NCI-H2227 treated with DMSO at 0.1 percent for 48 hours (cell line): ENCODE data around the gene TTPAL.

Experiments used
- DNase-seq: peaks from one replicate; lab custom pipeline; 2025; lab: John Stamatoyannopoulos, UW

TTPAL gene

GRCh38 chr20:44497761-44498160 lies 22.1 kb downstream of the TTPAL start:
- no peak for DNase-seq

- no peak for DNase-seq
Measured at GRCh38 chr20:44500221-44500620, 24.5 kb downstream of the TTPAL start.

GRCh38 chr20:44501448-44501847 lies 25.8 kb downstream of the TTPAL start:
- DNase-seq: no peak

- no peak for DNase-seq
Measured at GRCh38 chr20:44502968-44503367, 27.3 kb downstream of the TTPAL start.

GRCh38 chr20:44504402-44505307 lies 29.0 kb downstream of the TTPAL start:
- no peak for DNase-seq

- no peak for DNase-seq
Measured at GRCh38 chr20:44509762-44510161, 34.1 kb downstream of the TTPAL start.

GRCh38 chr20:44513871-44514270 lies 38.2 kb downstream of the TTPAL start:
- DNase-seq: no peak

GRCh38 chr20:44516491-44516890 lies 40.8 kb downstream of the TTPAL start:
- DNase-seq: no peak

GRCh38 chr20:44517454-44517853 lies 41.8 kb downstream of the TTPAL start:
- no peak for DNase-seq

- DNase-seq: no peak
Measured at GRCh38 chr20:44518248-44518647, 42.6 kb downstream of the TTPAL start.

- DNase-seq: no peak
Measured at GRCh38 chr20:44520881-44521280, 45.2 kb downstream of the TTPAL start.

GRCh38 chr20:44521484-44522481 lies 46.1 kb downstream of the TTPAL start, which contains the start of gene SERINC3:
TSS of gene SERINC3 (minus strand) at chr20:44522070. CDS start at chr20:44521951, 119 bp downstream.
- peak; percentile 91 for DNase-seq

GRCh38 chr20:44522841-44523240 lies 47.2 kb downstream of the TTPAL start:
- no peak for DNase-seq

GRCh38 chr20:44523746-44524145 lies 48.1 kb downstream of the TTPAL start:
- no peak for DNase-seq

GRCh38 chr20:44526129-44526528 lies 50.5 kb downstream of the TTPAL start:
- DNase-seq: no peak

GRCh38 chr20:44527716-44528199 lies 52.1 kb downstream of the TTPAL start:
- no peak for DNase-seq

- DNase-seq: no peak
Measured at GRCh38 chr20:44528309-44528708, 52.6 kb downstream of the TTPAL start.

- DNase-seq: no peak
Measured at GRCh38 chr20:44532259-44532980, 56.7 kb downstream of the TTPAL start.

GRCh38 chr20:44532981-44533331 lies 57.3 kb downstream of the TTPAL start:
- DNase-seq: no peak

- no peak for DNase-seq
Measured at GRCh38 chr20:44533928-44534327, 58.3 kb downstream of the TTPAL start.

- no peak for DNase-seq
Measured at GRCh38 chr20:44536175-44536574, 60.5 kb downstream of the TTPAL start.

GRCh38 chr20:44537993-44538392 lies 62.3 kb downstream of the TTPAL start:
- no peak for DNase-seq
